Naive B cell (primary cell): Measurements from ENCODE around the gene HSPA1A. TPM values are rescaled to one million over a fixed set of nuclear protein-coding genes. Genes with fewer than 3 reads are reported as not detected.
A peak's percentile ranks its signal among the peaks of the same experiment; 100 is the strongest.
"Not testable (repeated sequence)": the region's sequence is repeated elsewhere in the genome, so short reads cannot be mapped to it uniquely, and the experiment has no call there.

Source experiments
- ATAC-seq, 2 donors: fragments of 150-1000 bp; cut with Tn5 transposase; 2 replicates each; pipeline ENCODE4 v1.10.0; 2021; ENCODE audit warnings: low read depth in 2 of 2, mild to moderate bottlenecking in 2 of 2, moderate library complexity in 2 of 2
- DNase-seq: peaks from one replicate; pipeline ENCODE4 v3.0.0; 2022
- H3K27ac Mint-ChIP-seq, 6 donors: one replicate each; pipeline ENCODE4 v1.8.0; 2020 to 2022; ENCODE audit warnings: mild to moderate bottlenecking in 6 of 6, mixed read lengths in 6 of 6, moderate library complexity in 5 of 6, inconsistent platforms in 2 of 6
- H3K27me3 Mint-ChIP-seq, 3 donors: one replicate each; pipeline ENCODE4 v1.8.0; 2021 to 2022; ENCODE audit warnings: mixed read lengths in 3 of 3, mild to moderate bottlenecking in 1 of 3
- H3K36me3 Mint-ChIP-seq, 2 donors: one replicate each; pipeline ENCODE4 v1.8.0; 2020 to 2022; ENCODE audit warnings: mixed read lengths in 2 of 2, inconsistent platforms in 1 of 2, mild to moderate bottlenecking in 1 of 2
- H3K4me1 Mint-ChIP-seq, 3 donors: one replicate each; pipeline ENCODE4 v1.8.0; 2020 to 2022; ENCODE audit warnings: mixed read lengths in 3 of 3, inconsistent platforms in 1 of 3, mild to moderate bottlenecking in 1 of 3, moderate library complexity in 1 of 3
- H3K4me3 Mint-ChIP-seq, 8 donors: one replicate each; pipeline ENCODE4 v1.8.0; 2020 to 2022; ENCODE audit warnings: mild to moderate bottlenecking in 8 of 8, mixed read lengths in 8 of 8, moderate library complexity in 8 of 8, inconsistent platforms in 2 of 8
- H3K9me3 Mint-ChIP-seq, 7 donors: one replicate each; pipeline ENCODE4 v1.8.0; 2020 to 2022; ENCODE audit warnings: mixed read lengths in 7 of 7, mild to moderate bottlenecking in 5 of 7, inconsistent platforms in 2 of 7, moderate library complexity in 1 of 7
- polyA plus RNA-seq, 6 donors: library from polyadenylated mRNA; unstranded; fragments of 300-500 nt; fragmentation: Illumina TruSeq; gene quantifications; one replicate each; pipeline ENCODE4 v1.2.3, GENCODE V29; 2021; ENCODE audit warnings: low read depth in 6 of 6

HSPA1A gene
- polyA plus RNA-seq, 6 donors from 2014 or later: 0.23 to 12.1 (median 7.9) TPM

DNA sequence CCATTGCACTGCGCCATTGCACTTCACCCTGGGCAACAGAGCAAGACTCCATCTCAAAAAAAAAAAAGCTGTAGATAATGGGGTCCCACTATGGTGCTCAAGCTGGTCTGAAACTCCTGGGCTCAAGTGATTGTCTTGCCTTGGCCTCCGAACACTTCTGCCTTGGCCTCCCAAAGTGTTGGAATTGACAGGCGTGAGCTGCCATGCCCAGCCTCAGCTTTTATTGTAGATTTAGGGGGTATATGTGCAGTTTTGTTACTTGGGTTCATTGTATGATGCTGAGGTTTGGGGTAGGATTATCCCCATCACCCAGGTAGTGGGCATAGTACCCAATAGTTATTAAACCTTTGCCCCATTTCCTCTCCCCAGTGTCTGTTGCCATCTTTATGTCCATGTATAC is 23.6 kb downstream of the HSPA1A start:
- Mint-ChIP-seq H3K27ac (peak overlapping the region in 1 of 6 donors; percentile 43), H3K4me3 (peak overlapping the region in 3 of 8 donors; percentile 8 to 44 (median 30)), H3K4me1 (peaks cover 20 to 43% (median 40%) of the 10 kb centered on the region in 3 donors), H3K9me3 (no peaks in the 10 kb centered on the region), H3K36me3 (peaks cover 10 to 12% of the 10 kb centered on the region in 2 donors), H3K27me3 (no peaks in the 10 kb centered on the region)
- ATAC-seq (no peak), DNase-seq (no peak)

DNA sequence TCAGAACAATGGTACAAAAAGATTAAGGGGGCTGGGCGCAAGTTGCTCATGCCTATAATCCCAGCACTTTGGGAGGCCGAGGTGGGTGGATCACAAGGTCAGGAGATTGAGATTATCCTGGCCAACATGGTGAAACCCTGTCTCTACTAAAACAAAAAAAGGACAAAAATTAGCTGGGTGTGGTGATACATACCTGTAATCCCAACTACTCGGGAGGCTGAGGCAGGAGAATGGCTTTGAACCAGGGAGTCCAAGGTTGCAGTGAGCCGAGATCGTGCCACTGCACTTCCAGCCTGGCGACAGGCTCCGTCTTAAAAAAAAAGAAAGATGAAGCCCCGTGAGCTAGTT is 24.4 kb downstream of the HSPA1A start:
- Mint-ChIP-seq H3K4me3 (peak overlapping the region in 1 of 8 donors; percentile 44), H3K27ac (peak overlapping the region in 1 of 6 donors; percentile 52), H3K4me1 (peaks cover 20 to 38% (median 35%) of the 10 kb centered on the region in 3 donors), H3K36me3 (peaks cover 10 to 12% of the 10 kb centered on the region in 2 donors)
- H3K27me3 Mint-ChIP-seq, ATAC-seq, H3K9me3 Mint-ChIP-seq, DNase-seq: not testable (repeated sequence)

GRCh38 chr6:31842053-31842452 is 26.7 kb downstream of the HSPA1A start:
- ATAC-seq (no peak), DNase-seq (no peak)
- Mint-ChIP-seq H3K27me3 (no peaks in the 10 kb centered on the region), H3K4me3 (no peak overlapping the region), H3K36me3 (peaks cover 6 to 7% of the 10 kb centered on the region in 2 donors), H3K9me3 (no peaks in the 10 kb centered on the region), H3K4me1 (peaks cover 8 to 24% (median 20%) of the 10 kb centered on the region in 3 donors), H3K27ac (peak overlapping the region in 1 of 6 donors; percentile 29)

DNA sequence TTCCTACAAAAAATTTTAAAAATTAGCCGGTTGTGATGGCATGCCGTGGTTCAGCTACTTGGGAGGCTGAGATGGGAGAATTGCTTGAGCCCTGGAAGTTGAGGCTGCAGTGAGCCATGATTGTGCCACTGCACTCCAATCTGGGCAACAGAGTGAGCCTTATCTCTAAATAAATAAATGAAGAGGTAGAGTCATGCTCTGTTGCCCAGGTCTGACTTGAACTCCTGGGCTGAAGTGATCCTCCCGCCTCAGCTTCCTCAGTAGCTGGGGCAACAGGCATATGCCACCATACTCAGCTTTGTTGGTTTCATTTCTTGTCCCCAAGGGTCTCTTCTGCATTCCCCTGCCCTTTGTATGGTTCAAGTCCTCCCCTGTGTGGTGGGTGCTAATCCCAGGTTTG is 29.2 kb downstream of the HSPA1A start:
- H3K4me1 Mint-ChIP-seq: peaks cover 0 to 7% (median 3%) of the 10 kb centered on the region in 3 donors
- no peak for DNase-seq
- peak overlapping the region in 2 of 6 donors; percentile 15 to 81 for H3K27ac Mint-ChIP-seq
- no peak for ATAC-seq
- peaks cover 0 to 5% of the 10 kb centered on the region in 2 donors for H3K36me3 Mint-ChIP-seq
- no peak overlapping the region for H3K4me3 Mint-ChIP-seq
- H3K27me3 Mint-ChIP-seq: no peaks in the 10 kb centered on the region
- no peaks in the 10 kb centered on the region for H3K9me3 Mint-ChIP-seq

DNA sequence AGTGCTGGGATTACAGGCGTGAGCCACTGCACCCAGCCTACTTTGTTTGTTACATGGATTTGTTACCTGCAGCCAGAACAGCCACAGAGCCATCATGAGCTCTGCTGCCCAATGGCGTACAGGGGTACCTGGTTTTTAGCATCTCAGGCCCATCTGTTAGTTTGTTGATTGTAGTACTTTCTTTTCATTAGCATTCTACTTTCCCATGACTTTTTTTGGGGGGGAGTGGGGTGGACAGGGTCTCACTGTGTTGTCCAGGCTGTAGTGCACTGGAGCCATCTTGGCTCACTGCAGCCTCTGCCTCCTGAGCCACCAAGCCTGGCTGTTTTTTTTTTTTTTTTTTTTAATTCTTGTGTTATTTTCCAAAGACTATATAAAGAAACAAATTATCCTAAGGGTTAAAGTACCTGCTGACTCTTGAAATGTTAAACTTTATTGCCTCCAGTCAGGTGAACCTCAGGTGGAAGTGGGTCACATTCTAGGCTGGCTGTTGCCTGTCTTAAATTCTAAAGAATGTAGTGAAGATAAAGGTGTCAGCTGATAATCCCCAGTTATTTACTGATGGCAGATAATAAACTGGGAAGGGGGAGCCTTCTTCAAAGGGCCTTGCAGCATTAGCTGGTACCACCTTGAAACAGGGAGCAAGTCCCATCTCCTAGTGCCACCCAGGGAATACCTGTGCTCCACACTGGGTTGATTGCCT is 32.1 kb downstream of the HSPA1A start:
- Mint-ChIP-seq H3K27ac (no peak overlapping the region), H3K27me3 (no peaks in the 10 kb centered on the region), H3K9me3 (no peaks in the 10 kb centered on the region), H3K4me1 (peaks cover 0 to 7% (median 3%) of the 10 kb centered on the region in 3 donors), H3K4me3 (peak overlapping the region in 1 of 8 donors; percentile 63), H3K36me3 (no peaks in the 10 kb centered on the region)
- DNase-seq (no peak), ATAC-seq (no peak)

DNA sequence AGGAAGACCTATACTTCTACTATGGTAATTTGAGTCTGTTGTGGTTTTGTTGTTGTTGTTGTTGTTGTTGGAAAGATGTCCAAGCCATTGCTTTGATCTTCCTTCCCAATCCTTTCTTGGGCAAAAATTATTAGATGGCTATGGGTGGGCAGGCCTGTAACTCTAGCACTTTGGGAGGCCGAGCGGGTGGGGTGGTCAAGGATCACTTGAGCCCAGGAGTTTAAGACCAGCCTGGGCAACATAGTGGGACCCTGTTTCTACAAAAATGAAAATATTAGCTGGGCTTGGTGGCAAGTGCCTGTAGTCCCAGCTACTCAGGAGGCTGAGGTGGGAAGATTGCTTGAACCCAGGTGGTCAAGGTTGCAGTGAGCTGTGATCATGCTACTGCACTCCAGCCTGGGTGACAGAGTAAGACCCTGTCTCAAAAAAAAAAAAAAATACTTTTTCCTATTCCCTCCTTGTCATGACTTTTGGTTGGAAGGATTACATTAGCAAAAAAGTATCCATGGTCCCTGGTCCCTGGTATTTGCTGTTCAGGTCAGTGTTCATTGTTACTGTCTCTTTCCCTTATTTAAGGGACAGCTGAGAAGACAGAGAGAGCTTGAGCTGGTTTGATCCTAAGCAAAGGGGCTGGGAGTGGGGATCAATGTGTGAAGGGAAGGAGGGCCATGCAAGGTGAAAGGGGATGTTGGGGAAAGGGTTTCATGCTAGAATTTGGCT is 35.6 kb downstream of the HSPA1A start:
- no peaks in the 10 kb centered on the region for H3K9me3 Mint-ChIP-seq
- H3K27ac Mint-ChIP-seq: peak overlapping the region in 1 of 6 donors; percentile 14
- H3K4me3 Mint-ChIP-seq: no peak overlapping the region
- DNase-seq: no peak
- no peaks in the 10 kb centered on the region for H3K4me1 Mint-ChIP-seq
- no peaks in the 10 kb centered on the region for H3K36me3 Mint-ChIP-seq
- no peak for ATAC-seq
- H3K27me3 Mint-ChIP-seq: no peaks in the 10 kb centered on the region

- ATAC-seq (no peak), DNase-seq (no peak)
- Mint-ChIP-seq H3K27me3 (no peaks in the 10 kb centered on the region), H3K27ac (no peak overlapping the region), H3K4me1 (no peaks in the 10 kb centered on the region), H3K36me3 (no peaks in the 10 kb centered on the region), H3K4me3 (no peak overlapping the region), H3K9me3 (no peaks in the 10 kb centered on the region)
These were observed 36.1 kb downstream of the HSPA1A start for GRCh38 chr6:31851485-31851832.

- H3K9me3 Mint-ChIP-seq, DNase-seq, ATAC-seq, H3K4me1 Mint-ChIP-seq, H3K27ac Mint-ChIP-seq, H3K27me3 Mint-ChIP-seq, H3K4me3 Mint-ChIP-seq, H3K36me3 Mint-ChIP-seq: not testable (repeated sequence)
These were observed 36.8 kb downstream of the HSPA1A start for GRCh38 chr6:31851980-31852718.

- not testable (repeated sequence) for H3K9me3 Mint-ChIP-seq, H3K36me3 Mint-ChIP-seq, ATAC-seq, H3K4me3 Mint-ChIP-seq, DNase-seq, H3K27ac Mint-ChIP-seq, H3K27me3 Mint-ChIP-seq
- H3K4me1 Mint-ChIP-seq: peaks cover 14 to 21% (median 15%) of the 10 kb centered on the region in 3 donors
These were observed 42.4 kb downstream of the HSPA1A start for GRCh38 chr6:31857774-31858173.

DNA sequence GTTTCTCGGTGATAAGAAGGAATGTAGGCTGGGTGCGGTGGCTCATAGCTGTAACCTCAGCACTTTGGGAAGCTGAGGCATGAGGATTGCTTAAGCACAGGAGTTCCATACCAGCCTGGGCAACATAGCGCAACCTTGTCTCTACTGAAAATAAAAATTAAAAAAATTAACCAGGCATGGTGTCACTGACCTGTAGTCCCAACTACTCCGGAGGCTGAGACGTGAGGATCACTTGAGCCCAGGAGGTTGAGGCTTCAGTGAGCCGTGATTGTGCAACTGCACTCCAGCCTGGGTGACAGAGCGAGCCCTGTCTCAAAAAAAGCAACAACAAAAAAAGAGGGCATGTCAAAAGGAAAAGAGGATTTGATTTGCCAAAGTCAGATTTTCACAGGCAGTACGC is 43.4 kb downstream of the HSPA1A start:
- ATAC-seq (no peak), DNase-seq (no peak)
- H3K36me3 Mint-ChIP-seq: no peaks in the 10 kb centered on the region
- peak overlapping the region in 1 of 8 donors; percentile 33 for H3K4me3 Mint-ChIP-seq
- H3K27me3 Mint-ChIP-seq: no peaks in the 10 kb centered on the region
- H3K9me3 Mint-ChIP-seq: no peaks in the 10 kb centered on the region
- no peak overlapping the region for H3K27ac Mint-ChIP-seq
- H3K4me1 Mint-ChIP-seq: peaks cover 17 to 30% (median 18%) of the 10 kb centered on the region in 3 donors

DNA sequence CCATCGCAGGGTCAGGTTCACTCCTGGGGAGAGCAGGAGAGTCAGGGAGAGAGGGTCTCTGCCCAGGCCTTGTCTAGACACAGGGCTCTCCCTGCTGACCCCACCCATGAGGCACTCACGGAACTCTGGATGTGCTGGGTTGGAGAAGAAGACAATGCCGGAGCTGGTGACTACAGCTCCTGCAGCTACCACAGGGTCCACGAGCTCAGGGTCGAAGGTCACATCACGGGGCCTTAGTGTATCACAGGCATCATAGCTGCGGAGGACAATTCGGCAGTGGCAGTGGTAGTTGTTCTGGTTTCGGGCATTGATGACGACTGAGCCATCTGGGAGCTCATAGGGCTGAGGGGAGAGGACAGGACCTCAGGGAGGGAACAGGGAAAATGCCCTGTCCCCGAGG is 44.6 kb downstream of the HSPA1A start:
- Mint-ChIP-seq H3K4me3 (peak overlapping the region in 3 of 8 donors; percentile 61 to 76 (median 71)), H3K9me3 (no peaks in the 10 kb centered on the region), H3K27me3 (no peaks in the 10 kb centered on the region), H3K27ac (no peak overlapping the region), H3K36me3 (no peaks in the 10 kb centered on the region), H3K4me1 (peaks cover 17 to 40% (median 18%) of the 10 kb centered on the region in 3 donors)
- ATAC-seq: no peak
- no peak for DNase-seq

DNA sequence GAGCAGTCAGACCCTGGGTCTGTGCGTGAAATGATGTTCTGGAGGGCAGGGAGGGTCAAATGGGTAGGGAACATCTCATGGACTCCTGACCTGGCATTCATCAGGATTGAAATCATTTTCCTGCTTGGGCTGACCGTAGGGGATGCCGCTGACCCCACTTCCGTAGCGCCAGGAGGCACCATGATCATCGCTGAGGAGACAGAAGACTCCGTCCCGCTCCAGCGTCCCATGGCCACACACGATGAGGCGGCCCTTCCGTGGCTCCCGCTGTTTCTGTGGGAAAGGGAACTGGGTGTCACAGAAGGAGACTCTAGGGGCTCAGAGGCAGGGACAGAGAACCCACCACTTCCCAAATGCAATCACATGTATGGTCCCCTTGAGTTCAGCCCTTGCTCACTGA is 45.0 kb downstream of the HSPA1A start:
- no peak for ATAC-seq
- DNase-seq: no peak
- Mint-ChIP-seq H3K36me3 (no peaks in the 10 kb centered on the region), H3K27ac (no peak overlapping the region), H3K4me3 (peak overlapping the region in 2 of 8 donors; percentile 71 to 76), H3K27me3 (no peaks in the 10 kb centered on the region), H3K4me1 (peaks cover 17 to 40% (median 18%) of the 10 kb centered on the region in 3 donors), H3K9me3 (no peaks in the 10 kb centered on the region)

DNA sequence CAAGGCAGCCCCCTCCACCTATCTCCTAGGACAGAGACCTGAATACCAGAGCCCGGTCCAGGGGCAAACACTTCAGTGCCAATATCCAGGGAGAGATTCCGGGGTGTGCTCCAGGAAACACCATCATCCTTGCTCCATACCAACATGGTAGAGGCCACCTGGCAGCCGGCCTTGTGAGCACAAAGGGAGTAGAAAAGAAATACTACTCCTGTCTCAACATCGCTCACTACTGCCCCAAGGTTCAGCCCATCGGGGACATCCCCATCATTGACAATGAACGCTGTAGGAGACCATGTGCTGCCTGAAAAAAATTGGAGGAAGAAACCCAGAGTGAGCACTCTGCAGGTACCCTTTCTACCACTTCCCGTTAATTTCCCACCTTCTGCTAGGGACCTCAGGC is 45.8 kb downstream of the HSPA1A start:
- Mint-ChIP-seq H3K4me1 (peaks cover 17 to 40% (median 18%) of the 10 kb centered on the region in 3 donors), H3K9me3 (no peaks in the 10 kb centered on the region), H3K4me3 (peak overlapping the region in 6 of 8 donors; percentile 47 to 97 (median 88)), H3K27me3 (no peaks in the 10 kb centered on the region), H3K36me3 (no peaks in the 10 kb centered on the region), H3K27ac (peak overlapping the region in 2 of 6 donors; percentile 84 to 97)
- DNase-seq (no peak), ATAC-seq (no peak)
